LHCN-M2 (cell line): ENCODE results near the gene CHST15. TPM values are rescaled to one million over a fixed set of nuclear protein-coding genes. Genes with fewer than 3 reads are reported as not detected.

Experiments used
- DNase-seq: peaks from one replicate; pipeline ENCODE4 v3.0.0-alpha.2; 2012; ENCODE audit warnings: low read depth
- total RNA-seq: library from RNA; depleted of rRNA; stranded (reverse); fragments of >200 nt; gene quantifications from 2 replicates; pipeline ENCODE4 v1.2.3, GENCODE V29; 2014

CHST15 gene
- total RNA-seq, 1 experiment from 2014 or later, result 40.2 TPM

GRCh38 chr10:124066781-124067714, 26.4 kb downstream of the CHST15 start:
- DNase-seq, result no peak

GRCh38 chr10:124066126-124066700, 27.2 kb downstream of the CHST15 start:
- DNase-seq, result no peak

GRCh38 chr10:124065382-124066125, 27.8 kb downstream of the CHST15 start:
- DNase-seq, result no peak

GRCh38 chr10:124064676-124065075, 28.7 kb downstream of the CHST15 start:
- no peak for DNase-seq

- peak; percentile 96 for DNase-seq
Measured at GRCh38 chr10:124063750-124064603, 29.4 kb downstream of the CHST15 start.

- DNase-seq, result no peak
Measured at GRCh38 chr10:124062390-124062789, 31.0 kb downstream of the CHST15 start.

GRCh38 chr10:124061030-124061429, 32.4 kb downstream of the CHST15 start:
- DNase-seq, result no peak

GRCh38 chr10:124060148-124060720, 33.2 kb downstream of the CHST15 start:
- DNase-seq, result no peak

GRCh38 chr10:124059551-124059950, 33.8 kb downstream of the CHST15 start:
- DNase-seq, result no peak

GRCh38 chr10:124058346-124059003, 34.9 kb downstream of the CHST15 start:
- peak; percentile 29 for DNase-seq

GRCh38 chr10:124057601-124058000, 35.8 kb downstream of the CHST15 start:
- DNase-seq, result no peak

- no peak for DNase-seq
Measured at GRCh38 chr10:124056337-124056980, 36.9 kb downstream of the CHST15 start.

GRCh38 chr10:124053971-124054370, 39.4 kb downstream of the CHST15 start:
- DNase-seq, result peak; percentile 34

- DNase-seq, result no peak
Measured at GRCh38 chr10:124052561-124052960, 40.8 kb downstream of the CHST15 start.

- DNase-seq, result no peak
Measured at GRCh38 chr10:124050021-124051015, 43.1 kb downstream of the CHST15 start.

- peak; percentile 33 for DNase-seq
Measured at GRCh38 chr10:124049484-124049883, 43.9 kb downstream of the CHST15 start.

GRCh38 chr10:124048371-124049290, 44.8 kb downstream of the CHST15 start:
- DNase-seq, result no peak
